ENCODE data around the gene ACER1.

- TF ChIP-seq CTCF (IDR thresholded peaks at IDR 0.05): no peak
- no peak for TF ChIP-seq SMC3 (IDR thresholded peaks at IDR 0.05; ENCODE audit: low read depth, low read length)
- no peak for TF ChIP-seq RFX5 (IDR thresholded peaks at IDR 0.05; ENCODE audit: low read length)
- no peak for TF ChIP-seq ZBTB33 (IDR thresholded peaks at IDR 0.05; ENCODE audit: borderline replicate concordance, low read depth)
- TF ChIP-seq EP300 (IDR thresholded peaks at IDR 0.05; ENCODE audit: borderline replicate concordance in 1 of 2, low read depth in 1 of 2, low read length in 1 of 2): no peak
These were observed 65.0 kb downstream of the ACER1 start for GRCh38 chr19:6268382-6268771.

Measured in SK-N-SH (cell line).